Heart left ventricle (tissue), 16 donors: ENCODE data around the gene NSUN2. TPM values are rescaled to one million over a fixed set of nuclear protein-coding genes. Genes with fewer than 3 reads are reported as not detected.

Source experiments
- ATAC-seq, 4 donors: fragments of 200-7000 bp; cut with Tn5 transposase; one replicate each; pipeline ENCODE4 v1.9.1; 2020 to 2022; ENCODE audit warnings: moderate library complexity in 4 of 4, mild to moderate bottlenecking in 3 of 4, moderate number of reproducible peaks in 1 of 4
- DNase-seq, 5 donors: peaks; one replicate each; pipeline ENCODE4 v3.0.0-alpha.2; 2020
- H3K27ac ChIP-seq, 12 donors: fragments of 200-600 bp; sonication (generic) in 4 of 12; one replicate each; pipeline versions ENCODE4 v1.5.0 to v1.8.0; 2016 to 2022; ENCODE audit warnings: mild to moderate bottlenecking in 2 of 12
- H3K27me3 ChIP-seq, 9 donors: fragments of 200-600 bp; sonication (generic) in 2 of 9; one replicate each; pipeline versions ENCODE4 v1.5.1 to v1.8.0; 2016 to 2022; ENCODE audit warnings: mild to moderate bottlenecking in 3 of 9
- H3K36me3 ChIP-seq, 9 donors: fragments of 200-600 bp; sonication (generic) in 2 of 9; one replicate each; pipeline versions ENCODE4 v1.5.0 to v1.8.0; 2018 to 2022; ENCODE audit warnings: mild to moderate bottlenecking in 2 of 9
- H3K4me1 ChIP-seq, 12 donors: fragments of 200-600 bp; sonication (generic) in 4 of 12; one replicate each; pipeline versions ENCODE4 v1.5.0 to v1.8.0; 2016 to 2022; ENCODE audit warnings: mild to moderate bottlenecking in 3 of 12
- H3K4me3 ChIP-seq, 12 donors: fragments of 200-600 bp; sonication (generic) in 4 of 12; one replicate each; pipeline versions ENCODE4 v1.5.0 to v1.8.0; 2017 to 2022; ENCODE audit warnings: mild to moderate bottlenecking in 9 of 12, moderate library complexity in 4 of 12
- H3K9me3 ChIP-seq, 12 donors: fragments of 200-600 bp; sonication (generic) in 4 of 12; one replicate each; pipeline versions ENCODE4 v1.5.0 to v1.8.0; 2016 to 2022; ENCODE audit warnings: mild to moderate bottlenecking in 1 of 12
- POLR2A ChIP-seq, 2 donors: fragments of 450-650 bp; IDR thresholded peaks; one replicate each; pipeline ENCODE4 v1.6.1; 2017; ENCODE audit warnings: antibody characterized with exemption in 2 of 2, mild to moderate bottlenecking in 2 of 2, moderate library complexity in 2 of 2
- WGBS, 4 donors: extraction: QIAGEN DNeasy Blood & Tissue Kit in 2 of 4; methylation state at CpG; one replicate each; pipeline versions ENCODE4 v1.1.5 to v1.1.7; 2013 to 2018; 5-methylcytosine and 5-hydroxymethylcytosine counted together
- intact Hi-C, 10 donors: fragments of 100-400 bp; cut with DNase I; formaldehyde crosslinking; loops; one replicate each; pipeline versions ENCODE4 v1.11.1 to v1.14.2; 2022
- polyA plus RNA-seq, 2 donors: library from polyadenylated mRNA; stranded (reverse); fragments of 200-250 nt; gene quantifications; one replicate each; pipeline ENCODE4 v1.2.3, GENCODE V29; 2013
- total RNA-seq, 9 donors: library from RNA; depleted of rRNA in 2 of 9; stranded (reverse); fragments of >200 nt in 2 of 9; fragmentation: NEBNext Ultra II Directional in 3 of 9; extraction: Animal tissue kit (Norgen Biotek cat#: 25700) in 3 of 9; gene quantifications; one replicate each; pipeline versions ENCODE4 v1.1.0 to v1.2.4, GENCODE V29; 2016 to 2023
- TF ChIP-seq, protein P1 (sequence below), 12 donors: fragments of 200-600 bp; sonication (generic) in 4 of 12; IDR thresholded peaks; one replicate each; pipeline versions ENCODE4 v1.5.0 to v1.8.0; 2018 to 2022; ENCODE audit warnings: antibody characterized with exemption in 12 of 12, mild to moderate bottlenecking in 5 of 12
- donor health status: ischemic (EF 13 %, LVEDD 7.1; RV severe dilation, severe dysfunction).
- donor health status: healthy with polysubstance abuse.
- donor health status: DM: no; HTN: yes; CAD: no.
- donor health status: DM: no; HTN: no; CAD: no.
- donor health status: ischemic (EF 25% LVEDD 6.9; RV normal size, moderate dysfunction).
- donor health status: ischemic (EF 25% LVEDD 5.7; RV mildly dilated, moderate dysfunction).
- donor health status: healthy.
- donor health status: DM: yes; HTN: yes; CAD: no.
- donor health status: ischemic (EF 35%, LVEDD 5.7; RV mildly dilated, moderate dysfunction).
- donor health status: nonischemic (EF 11% LVEDD 7.7; RV severe dilation, severe dysfunction).
- donor health status: DM: yes; HTN: yes; CAD: no.
- donor health status: PGD.
- donor health status: ischemic (EF 29% LVEDD 5.4; RV normal size, mild dysfunction).
- donor health status: nonischemic (EF 23%, LVEDD 6.1; RV moderate dilation, normal function).

Gene NSUN2
- total and polyA plus RNA-seq, 11 donors = 21.9 to 42.7 (median 34.0) TPM

DNA sequence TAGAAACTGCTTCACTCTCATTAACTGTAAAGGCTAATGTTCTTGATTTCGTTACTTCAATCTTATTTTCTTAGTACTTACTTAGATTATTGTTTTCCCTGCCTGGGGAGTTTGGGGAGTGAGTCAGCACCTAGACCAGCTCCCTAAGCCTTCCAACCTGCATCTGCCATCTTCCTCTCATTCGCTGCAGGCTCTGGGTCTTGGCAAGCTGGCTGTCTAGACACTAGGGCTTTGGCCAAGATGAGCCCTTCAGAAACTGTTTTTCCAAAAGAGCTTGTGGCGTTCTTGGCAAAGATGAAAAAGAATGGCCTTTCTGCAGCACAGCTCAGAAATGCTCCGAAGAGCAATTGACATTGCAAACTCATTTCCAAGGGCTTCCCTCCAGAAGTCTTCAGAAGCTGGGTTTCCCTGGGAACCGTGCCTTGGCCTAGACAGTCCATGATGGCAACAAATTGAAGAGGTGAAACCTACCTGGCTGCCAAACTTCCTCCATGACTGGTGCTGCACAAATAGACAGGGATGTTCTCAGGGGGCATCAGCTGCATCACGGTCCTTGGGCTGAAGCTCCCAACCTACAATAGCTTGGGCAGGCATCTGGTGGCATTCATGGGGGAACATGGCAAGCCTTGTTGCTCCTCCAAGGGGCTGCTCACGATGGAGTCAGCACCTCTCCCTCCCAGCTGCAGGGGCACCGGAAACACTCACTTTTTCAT, 76.6 kb downstream of the NSUN2 start:
- H3K36me3 ChIP-seq = no peaks in the 10 kb centered on the region
- H3K4me1 ChIP-seq = no peaks in the 10 kb centered on the region
- peaks cover 0 to 8% (median 2%) of the 10 kb centered on the region in 12 donors for H3K9me3 ChIP-seq
- no peak for DNase-seq
- WGBS, 4 donors = 76 to 82% (median 80%) methylated on average over 7 to 8 of the region's 8 CpGs
- no peak for ATAC-seq
- intact Hi-C loops = no loop called here
- no peak overlapping the region for H3K4me3 ChIP-seq
- no peak overlapping the region for H3K27ac ChIP-seq
- TF ChIP-seq, protein P1, sequence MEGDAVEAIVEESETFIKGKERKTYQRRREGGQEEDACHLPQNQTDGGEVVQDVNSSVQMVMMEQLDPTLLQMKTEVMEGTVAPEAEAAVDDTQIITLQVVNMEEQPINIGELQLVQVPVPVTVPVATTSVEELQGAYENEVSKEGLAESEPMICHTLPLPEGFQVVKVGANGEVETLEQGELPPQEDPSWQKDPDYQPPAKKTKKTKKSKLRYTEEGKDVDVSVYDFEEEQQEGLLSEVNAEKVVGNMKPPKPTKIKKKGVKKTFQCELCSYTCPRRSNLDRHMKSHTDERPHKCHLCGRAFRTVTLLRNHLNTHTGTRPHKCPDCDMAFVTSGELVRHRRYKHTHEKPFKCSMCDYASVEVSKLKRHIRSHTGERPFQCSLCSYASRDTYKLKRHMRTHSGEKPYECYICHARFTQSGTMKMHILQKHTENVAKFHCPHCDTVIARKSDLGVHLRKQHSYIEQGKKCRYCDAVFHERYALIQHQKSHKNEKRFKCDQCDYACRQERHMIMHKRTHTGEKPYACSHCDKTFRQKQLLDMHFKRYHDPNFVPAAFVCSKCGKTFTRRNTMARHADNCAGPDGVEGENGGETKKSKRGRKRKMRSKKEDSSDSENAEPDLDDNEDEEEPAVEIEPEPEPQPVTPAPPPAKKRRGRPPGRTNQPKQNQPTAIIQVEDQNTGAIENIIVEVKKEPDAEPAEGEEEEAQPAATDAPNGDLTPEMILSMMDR (IDR thresholded peaks at IDR 0.05) = no peak
- no peak for TF ChIP-seq POLR2A (IDR thresholded peaks at IDR 0.05)
- no peaks in the 10 kb centered on the region for H3K27me3 ChIP-seq

DNA sequence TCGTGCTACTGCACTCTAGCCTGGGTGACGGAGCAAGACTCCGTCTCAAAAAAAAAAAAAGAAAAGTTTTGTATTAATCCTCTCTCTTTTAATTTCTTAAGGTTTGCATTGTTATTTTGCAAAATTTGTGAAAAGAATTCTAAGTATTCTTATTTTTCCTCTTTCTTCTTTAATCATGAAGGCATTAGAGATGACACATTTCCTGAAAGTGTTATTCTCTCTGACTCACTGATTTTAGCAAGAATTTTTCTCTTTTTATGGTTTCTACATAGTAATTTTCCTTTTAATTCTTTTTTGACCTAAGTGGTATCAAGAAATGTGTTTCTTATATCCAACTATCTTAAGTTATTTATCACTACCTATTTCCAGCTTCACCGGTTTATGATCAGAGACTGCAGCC, 78.0 kb downstream of the NSUN2 start:
- H3K27me3 ChIP-seq = no peaks in the 10 kb centered on the region
- DNase-seq (no peak), ATAC-seq (no peak)
- H3K36me3 ChIP-seq = no peaks in the 10 kb centered on the region
- 81 to 94% (median 89%) methylated on average over 4 of the region's 4 CpGs for WGBS, 4 donors
- H3K27ac ChIP-seq = no peak overlapping the region
- H3K4me1 ChIP-seq = no peaks in the 10 kb centered on the region
- intact Hi-C loops = no loop called here
- no peaks in the 10 kb centered on the region for H3K9me3 ChIP-seq
- TF ChIP-seq POLR2A (IDR thresholded peaks at IDR 0.05) = no peak
- TF ChIP-seq, protein P1 (IDR thresholded peaks at IDR 0.05) = no peak
- no peak overlapping the region for H3K4me3 ChIP-seq

DNA sequence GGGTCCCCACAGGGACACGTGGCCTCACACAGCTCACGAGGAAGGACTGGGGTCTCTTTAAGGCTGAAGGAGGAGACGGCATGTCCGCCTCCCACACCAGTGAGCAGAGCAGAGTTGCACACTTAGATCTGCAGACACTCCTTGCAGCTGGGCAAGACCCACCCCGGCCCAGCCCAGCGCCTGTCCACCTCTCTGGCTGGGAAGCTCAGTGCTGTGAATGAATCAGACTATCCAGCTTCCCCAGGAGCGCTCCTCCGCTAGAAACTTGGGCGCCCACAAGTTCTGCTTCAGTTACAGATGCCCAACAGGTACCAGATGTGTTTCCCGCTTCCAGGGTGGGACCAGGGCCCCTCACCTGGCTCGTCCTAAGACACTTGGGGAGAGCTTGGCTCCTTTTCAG, 78.9 kb downstream of the NSUN2 start:
- Histone ChIP-seq H3K27me3 (no peaks in the 10 kb centered on the region), H3K27ac (no peak overlapping the region), H3K4me1 (no peaks in the 10 kb centered on the region), H3K36me3 (no peaks in the 10 kb centered on the region), H3K4me3 (no peak overlapping the region), H3K9me3 (no peaks in the 10 kb centered on the region)
- intact Hi-C loops = no loop called here
- TF ChIP-seq, protein P1 (IDR thresholded peaks at IDR 0.05) = no peak
- TF ChIP-seq POLR2A (IDR thresholded peaks at IDR 0.05) = no peak
- DNase-seq (no peak), ATAC-seq (no peak)
- 66 to 80% (median 78%) methylated on average over 4 to 11 of the region's 11 CpGs for WGBS, 4 donors

DNA sequence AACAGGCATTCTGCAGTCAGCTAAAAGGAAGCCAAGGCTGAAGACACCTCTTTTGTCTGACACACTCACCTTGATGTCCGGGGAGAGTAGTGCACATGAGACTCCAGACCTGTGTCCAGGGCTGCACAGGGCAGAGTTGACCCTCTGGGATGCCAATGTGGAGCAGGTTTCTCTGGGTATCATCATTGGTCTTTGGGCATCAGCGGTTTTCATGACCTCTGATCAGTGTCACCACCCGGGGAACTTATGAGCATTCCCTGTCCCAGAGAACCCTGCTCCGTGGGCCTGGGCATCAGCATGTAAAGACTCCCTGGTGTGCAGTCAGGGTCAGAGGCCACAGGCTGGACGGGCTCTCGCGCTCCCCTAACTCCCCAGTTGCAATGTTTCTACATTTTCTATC, 80.2 kb downstream of the NSUN2 start:
- no peak for ATAC-seq
- 83 to 90% (median 85%) methylated on average over 7 of the region's 7 CpGs for WGBS, 4 donors
- TF ChIP-seq, protein P1 (IDR thresholded peaks at IDR 0.05) = no peak
- TF ChIP-seq POLR2A (IDR thresholded peaks at IDR 0.05) = no peak

More for the DNA sequence above, 80.2 kb downstream of the NSUN2 start:
- Histone ChIP-seq H3K36me3 (no peaks in the 10 kb centered on the region), H3K27ac (no peak overlapping the region), H3K4me1 (no peaks in the 10 kb centered on the region), H3K27me3 (no peaks in the 10 kb centered on the region), H3K4me3 (no peak overlapping the region), H3K9me3 (no peaks in the 10 kb centered on the region)
- intact Hi-C loops = no loop called here
- no peak for DNase-seq
